Omental fat pad (tissue), 4 donors: ENCODE results near the gene PTK6. TPM values are rescaled to one million over a fixed set of nuclear protein-coding genes. Genes with fewer than 3 reads are reported as not detected.
A peak's percentile ranks its signal among the peaks of the same experiment; 100 is the strongest.

Source experiments
- ATAC-seq: fragments of 150-250 bp; one replicate; pipeline ENCODE4 v1.9.1; 2016; ENCODE audit warnings: mild to moderate bottlenecking, moderate library complexity; ENCODE audit not compliant: low FRiP score
- DNase-seq: peaks from one replicate; pipeline ENCODE4 v3.0.0-alpha.2; 2019; ENCODE audit warnings: low spot score
- total RNA-seq, 4 donors: library from RNA; depleted of rRNA; stranded (reverse); fragments of >200 nt; gene quantifications; one replicate each; pipeline ENCODE4 v1.1.0, GENCODE V29; 2016
- TF ChIP-seq, protein P1 (sequence below), 3 donors: fragments of 450-650 bp; IDR thresholded peaks; one replicate each; pipeline ENCODE4 v1.5.1; 2016 to 2017; ENCODE audit warnings: antibody characterized with exemption in 3 of 3, mild to moderate bottlenecking in 3 of 3, moderate library complexity in 2 of 3

PTK6 gene
- total RNA-seq, 4 donors from 2014 or later: 0.12 to 0.63 (median 0.28) TPM; not detected in 1

GRCh38 chr20:63497946-63498935 is 38.9 kb downstream of the PTK6 start:
- no peak for DNase-seq
- TF ChIP-seq, protein P1, sequence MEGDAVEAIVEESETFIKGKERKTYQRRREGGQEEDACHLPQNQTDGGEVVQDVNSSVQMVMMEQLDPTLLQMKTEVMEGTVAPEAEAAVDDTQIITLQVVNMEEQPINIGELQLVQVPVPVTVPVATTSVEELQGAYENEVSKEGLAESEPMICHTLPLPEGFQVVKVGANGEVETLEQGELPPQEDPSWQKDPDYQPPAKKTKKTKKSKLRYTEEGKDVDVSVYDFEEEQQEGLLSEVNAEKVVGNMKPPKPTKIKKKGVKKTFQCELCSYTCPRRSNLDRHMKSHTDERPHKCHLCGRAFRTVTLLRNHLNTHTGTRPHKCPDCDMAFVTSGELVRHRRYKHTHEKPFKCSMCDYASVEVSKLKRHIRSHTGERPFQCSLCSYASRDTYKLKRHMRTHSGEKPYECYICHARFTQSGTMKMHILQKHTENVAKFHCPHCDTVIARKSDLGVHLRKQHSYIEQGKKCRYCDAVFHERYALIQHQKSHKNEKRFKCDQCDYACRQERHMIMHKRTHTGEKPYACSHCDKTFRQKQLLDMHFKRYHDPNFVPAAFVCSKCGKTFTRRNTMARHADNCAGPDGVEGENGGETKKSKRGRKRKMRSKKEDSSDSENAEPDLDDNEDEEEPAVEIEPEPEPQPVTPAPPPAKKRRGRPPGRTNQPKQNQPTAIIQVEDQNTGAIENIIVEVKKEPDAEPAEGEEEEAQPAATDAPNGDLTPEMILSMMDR (IDR thresholded peaks at IDR 0.05): no peak
- no peak for ATAC-seq

DNA sequence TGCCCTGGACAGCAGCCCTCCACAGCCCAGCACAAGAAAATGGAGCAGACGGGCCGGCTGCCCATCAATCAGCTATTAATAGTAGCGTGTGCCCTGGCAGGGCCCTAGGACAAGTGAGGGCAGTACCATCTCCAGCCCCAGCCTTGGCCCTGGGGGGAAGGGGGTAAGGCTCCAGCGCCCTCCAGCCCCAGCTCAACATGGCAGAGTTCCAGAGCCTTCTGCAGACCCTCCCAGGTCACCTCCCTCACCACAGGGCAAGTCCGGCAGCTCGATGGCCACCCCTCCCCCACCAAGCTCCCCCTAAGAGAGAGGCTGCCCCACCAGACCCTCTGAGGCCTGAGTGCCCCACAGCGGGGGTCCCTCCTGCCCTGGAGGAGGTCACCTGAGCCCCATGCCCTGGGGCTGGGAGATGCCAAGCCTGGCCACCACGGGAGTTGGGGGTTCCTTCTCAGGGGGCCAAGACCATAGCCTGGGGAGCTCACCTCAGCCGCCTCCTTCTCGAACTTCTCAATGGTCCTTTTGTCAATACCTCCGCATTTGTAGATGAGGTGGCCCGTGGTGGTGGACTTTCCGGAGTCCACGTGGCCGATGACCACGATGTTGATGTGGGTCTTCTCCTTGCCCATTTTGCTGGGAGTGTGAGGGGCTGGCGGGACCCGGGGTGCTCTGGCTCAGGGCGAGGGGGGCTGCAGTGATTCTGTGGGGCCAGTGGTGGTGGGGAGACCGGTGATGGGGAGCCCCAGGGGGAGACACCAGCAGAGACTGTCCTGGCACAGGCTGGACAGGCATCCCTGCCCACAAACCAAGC is 39.8 kb downstream of the PTK6 start:
- ATAC-seq: no peak
- TF ChIP-seq, protein P1 (IDR thresholded peaks at IDR 0.05): no peak
- DNase-seq: no peak

GRCh38 chr20:63496596-63497120 is 40.5 kb downstream of the PTK6 start:
- ATAC-seq (peak; percentile 7), DNase-seq (no peak)
- TF ChIP-seq, protein P1 (IDR thresholded peaks at IDR 0.05): no peak

GRCh38 chr20:63495741-63496595 is 41.2 kb downstream of the PTK6 start:
- DNase-seq (peak; percentile 58), ATAC-seq (peak; percentile 4)
- TF ChIP-seq, protein P1 (IDR thresholded peaks at IDR 0.05): peak in 1 of 3 donors; percentile 59

- DNase-seq (no peak), ATAC-seq (no peak)
- TF ChIP-seq, protein P1 (IDR thresholded peaks at IDR 0.05): no peak
These were observed 41.9 kb downstream of the PTK6 start for GRCh38 chr20:63495167-63495720.
